ENCODE results near the gene ABCA13.

Gene ABCA13

GRCh38 chr7:48636391-48637015 is 465.2 kb downstream of the ABCA13 start:
- no peak for DNase-seq (ENCODE audit: low read depth in 2 of 2)

- DNase-seq (ENCODE audit: low read depth in 2 of 2): no peak
Observed at GRCh38 chr7:48637382-48637781, 466.1 kb downstream of the ABCA13 start.

- DNase-seq (ENCODE audit: low read depth in 2 of 2): no peak
Observed at GRCh38 chr7:48638041-48638440, 466.8 kb downstream of the ABCA13 start.

GRCh38 chr7:48643431-48644013 is 472.3 kb downstream of the ABCA13 start:
- no peak for DNase-seq (ENCODE audit: low read depth in 2 of 2)

GRCh38 chr7:48658138-48658537 is 486.9 kb downstream of the ABCA13 start:
- DNase-seq (ENCODE audit: low read depth in 2 of 2): no peak

GRCh38 chr7:48660306-48660870 is 489.1 kb downstream of the ABCA13 start:
- no peak for DNase-seq (ENCODE audit: low read depth in 2 of 2)

- no peak for DNase-seq (ENCODE audit: low read depth in 2 of 2)
Observed at GRCh38 chr7:48664241-48664640, 493.0 kb downstream of the ABCA13 start.

- DNase-seq (ENCODE audit: low read depth in 2 of 2): no peak
Observed at GRCh38 chr7:48665353-48666135, 494.3 kb downstream of the ABCA13 start.

- DNase-seq (ENCODE audit: low read depth in 2 of 2): no peak
Observed at GRCh38 chr7:48667407-48667806, 496.1 kb downstream of the ABCA13 start.

GRCh38 chr7:48671656-48672055 is 500.4 kb downstream of the ABCA13 start:
- DNase-seq (ENCODE audit: low read depth in 2 of 2): no peak

GRCh38 chr7:48681006-48681405 is 509.7 kb downstream of the ABCA13 start:
- no peak for DNase-seq (ENCODE audit: low read depth in 2 of 2)

GRCh38 chr7:48691788-48692187 is 520.5 kb downstream of the ABCA13 start:
- no peak for DNase-seq (ENCODE audit: low read depth in 2 of 2)

All from stimulated activated CD4-positive, alpha-beta T cell treated with anti-CD3 and anti-CD28 coated beads, Interleukin-15, amount 100 ng/mL, for 48 hours (primary cell).